PC-3 (cell line): ENCODE results near the gene GDPD5. TPM values are rescaled to one million over a fixed set of nuclear protein-coding genes. Genes with fewer than 3 reads are reported as not detected.

ENCODE experiments used
- ATAC-seq: fragments of 200-7000 bp; cut with Tn5 transposase; 2 replicates; pipeline ENCODE4 v1.9.1; 2020; ENCODE audit warnings: mild to moderate bottlenecking, moderate library complexity
- BruUV-seq: library from RNA; stranded (reverse); fragments of 400-500 nt; replicated peaks from 2 replicates; lab custom pipeline; 2021; lab: Mats Ljungman, UMichigan
- CTCF ChIA-PET: fragments of 300-600 bp; sonication (Branson Sonifier 250); formaldehyde crosslinking; loops from one replicate; lab custom pipeline; 2022; ENCODE audit warnings: antibody characterized with exemption; lab: Charles Lee
- POLR2A ChIA-PET: fragments of 300-600 bp; sonication (Branson Sonifier 250); formaldehyde crosslinking; loops from one replicate; lab custom pipeline; 2022; ENCODE audit warnings: antibody characterized with exemption; ENCODE audit not compliant: unreplicated experiment; lab: Charles Lee
- DNase-seq: peaks from one replicate; pipeline ENCODE4 v3.0.0-alpha.2; 2015
- H2AFZ ChIP-seq: fragments of 300-600 bp; sonication (generic); 2 replicates; pipeline ENCODE4 v1.6.0; 2016; ENCODE audit warnings: antibody characterized with exemption, low read length
- H3F3A ChIP-seq: fragments of 300-600 bp; sonication (generic); one replicate; pipeline ENCODE4 v1.6.0; 2017; ENCODE audit warnings: antibody characterized with exemption, low read length, control low read depth, mild to moderate bottlenecking; ENCODE audit not compliant: unreplicated experiment
- H3K27ac ChIP-seq: fragments of 300-600 bp; sonication (generic); 2 replicates; pipeline ENCODE4 v1.5.1; 2016; ENCODE audit warnings: mild to moderate bottlenecking, low read length
- H3K27me3 ChIP-seq: fragments of 300-600 bp; sonication (generic); 2 replicates; pipeline ENCODE4 v1.6.1; 2016; ENCODE audit warnings: low read length, mixed read lengths
- H3K36me3 ChIP-seq: fragments of 300-600 bp; sonication (generic); 2 replicates; pipeline ENCODE4 v1.6.1; 2016; ENCODE audit warnings: low read depth, mixed run types, low read length, mixed read lengths
- H3K4me1 ChIP-seq: fragments of 300-600 bp; sonication (generic); 2 replicates; pipeline ENCODE4 v1.5.1; 2016; ENCODE audit warnings: low read length; ENCODE audit not compliant: insufficient read depth
- H3K4me2 ChIP-seq: fragments of 300-600 bp; sonication (generic); 2 replicates; pipeline ENCODE4 v1.6.0; 2016; ENCODE audit warnings: low read length
- H3K4me3 ChIP-seq: fragments of 300-600 bp; sonication (generic); 2 replicates; pipeline ENCODE4 v1.5.1; 2016; ENCODE audit warnings: mild to moderate bottlenecking, low read length, mixed read lengths
- H3K79me2 ChIP-seq: fragments of 300-600 bp; sonication (generic); 2 replicates; pipeline ENCODE4 v1.6.1; 2017; ENCODE audit warnings: low read length, mixed read lengths
- H3K9ac ChIP-seq: fragments of 300-600 bp; sonication (generic); 2 replicates; pipeline ENCODE4 v1.6.0; 2016; ENCODE audit warnings: mild to moderate bottlenecking, low read length
- H3K9me2 ChIP-seq: fragments of 300-600 bp; sonication (generic); replicated peaks from 2 replicates; pipeline ENCODE4 v1.6.1; 2016; ENCODE audit warnings: mixed run types, low read length, mixed read lengths
- H3K9me3 ChIP-seq: fragments of 300-600 bp; sonication (generic); 2 replicates; pipeline ENCODE4 v1.6.1; 2016; ENCODE audit warnings: low read length, mixed read lengths
- H4K20me1 ChIP-seq: fragments of 300-600 bp; sonication (generic); 2 replicates; pipeline ENCODE4 v1.6.1; 2016; ENCODE audit warnings: low read length, mixed read lengths
- CTCF ChIP-seq: fragments of 300-600 bp; sonication (generic); conservative IDR thresholded peaks from 2 replicates; pipeline ENCODE4 v1.5.1; 2017; ENCODE audit warnings: antibody characterized with exemption, low read depth, mild to moderate bottlenecking, low read length
- EZH2 ChIP-seq: fragments of 300-600 bp; sonication (generic); IDR thresholded peaks from one replicate; pipeline ENCODE4 v1.6.1; 2017; ENCODE audit warnings: antibody characterized with exemption, mild to moderate bottlenecking, low read length; ENCODE audit not compliant: unreplicated experiment
- EZH2phosphoT487 ChIP-seq: fragments of 300-600 bp; sonication (generic); IDR thresholded peaks from 2 replicates; pipeline ENCODE4 v1.6.1; 2018; ENCODE audit warnings: mild to moderate bottlenecking, antibody characterized with exemption, low read length, borderline replicate concordance
- intact Hi-C: fragments of 100-400 bp; cut with micrococcal nuclease; formaldehyde crosslinking; loops from 2 replicates; pipeline ENCODE4 v1.9.0; 2023
- total RNA-seq: library from RNA; depleted of rRNA; stranded (reverse); fragments of >200 nt; gene quantifications from 2 replicates; pipeline ENCODE4 v1.2.3, GENCODE V29; 2014

GDPD5 gene
- total RNA-seq, 1 experiment from 2014 or later: 21.4 TPM

GRCh38 chr11:75561426-75562047 lies 35.8 kb upstream of the GDPD5 start:
- H3K4me3 ChIP-seq: peak overlapping the region; percentile 80
- intact Hi-C loops: no loop called here
- no peak for ATAC-seq
- H3K27ac ChIP-seq: no peak overlapping the region
- DNase-seq: no peak
- POLR2A ChIA-PET: interaction anchor here (0.6 kb wide), 1 partner anchor 1428 kb away, joined by 4 read pairs; no protein-coding TSS in a partner anchor
- H3K9me2 ChIP-seq: no peaks in the 10 kb centered on the region
- H3K27me3 ChIP-seq: no peaks in the 10 kb centered on the region
- no peaks in the 10 kb centered on the region for H3F3A ChIP-seq
- H3K4me1 ChIP-seq: peaks cover 31% of the 10 kb centered on the region
- 0 out of 2 replicates have a peak, but pooled peaks cover under 1% of the 10 kb centered on the region for H3K36me3 ChIP-seq
- peak overlapping the region; percentile 84 for H3K9ac ChIP-seq
- H4K20me1 ChIP-seq: no peaks in the 10 kb centered on the region
- TF ChIP-seq CTCF: no peak
- no peak for TF ChIP-seq EZH2
- TF ChIP-seq EZH2phosphoT487: no peak
- H2AFZ ChIP-seq: peak overlapping the region; percentile 91
- CTCF ChIA-PET: no interaction called here
- H3K4me2 ChIP-seq: peak overlapping the region; percentile 86
- H3K79me2 ChIP-seq: peaks cover 43% of the 10 kb centered on the region
- BruUV-seq: no TSS peak
- H3K9me3 ChIP-seq: no peaks in the 10 kb centered on the region

- ChIA-PET CTCF (interaction anchor here (0.6 kb wide), 1 partner anchor 11 kb away, joined by 4 read pairs; no protein-coding TSS in a partner anchor), POLR2A (interaction anchor here (0.6 kb wide), 1 partner anchor 23 kb away, joined by 3 read pairs; no protein-coding TSS in a partner anchor)
- Histone ChIP-seq H3K27me3 (no peaks in the 10 kb centered on the region), H3K27ac (no peak overlapping the region), H3K36me3 (no peaks in the 10 kb centered on the region), H2AFZ (no peak overlapping the region), H3K9ac (no peak overlapping the region), H3K4me3 (no peak overlapping the region), H3K79me2 (peaks cover 34% of the 10 kb centered on the region), H3K9me2 (no peaks in the 10 kb centered on the region), H3F3A (no peaks in the 10 kb centered on the region), H3K4me1 (peaks cover 27% of the 10 kb centered on the region), H4K20me1 (no peaks in the 10 kb centered on the region), H3K4me2 (no peak overlapping the region), H3K9me3 (no peaks in the 10 kb centered on the region)
- TF ChIP-seq CTCF (no peak), EZH2phosphoT487 (no peak), EZH2 (no peak)
- ATAC-seq: no peak
- no TSS peak for BruUV-seq
- intact Hi-C loops: no loop called here
- DNase-seq: no peak
Observed at GRCh38 chr11:75560644-75561043, 34.9 kb upstream of the GDPD5 start.
